K562 (cell line): ENCODE data around the gene COCH. TPM values are rescaled to one million over a fixed set of nuclear protein-coding genes. Genes with fewer than 3 reads are reported as not detected.

Experiments
- ADNP ChIP-seq: fragments of 200-800 bp; sonication (Bioruptor generic); IDR thresholded peaks from 2 replicates; pipeline ENCODE4 v1.6.1; 2016; ENCODE audit warnings: missing genetic modification characterization, missing compliant biosample characterization
- ATF1 ChIP-seq, 2 experiments: fragments of 450-650 bp in 1 of 2; IDR thresholded peaks; 2 replicates each; pipeline ENCODE4 v1.6.1; 2016; ENCODE audit warnings: missing compliant biosample characterization in 1 of 2, missing genetic modification characterization in 1 of 2
- ELF4 ChIP-seq: fragments of 450-650 bp; formaldehyde crosslinking; IDR thresholded peaks from 2 replicates; pipeline ENCODE4 v1.4.0; 2022; ENCODE audit warnings: missing genetic modification characterization
- EP400 ChIP-seq: fragments of 450-650 bp; IDR thresholded peaks from 2 replicates; pipeline ENCODE4 v1.6.1; 2017; ENCODE audit warnings: antibody characterized with exemption, mild to moderate bottlenecking, moderate library complexity
- HOXB6 ChIP-seq: fragments of 250-450 bp; sonication (Bioruptor Pico); IDR thresholded peaks from 2 replicates; pipeline ENCODE4 v1.5.1; 2022; ENCODE audit warnings: mild to moderate bottlenecking, borderline replicate concordance
- JUN ChIP-seq, 2 experiments: sonication (generic) in 1 of 2; formaldehyde crosslinking in 1 of 2; IDR thresholded peaks; 2 replicates each; pipeline versions ENCODE4 v1.6.1 to v1.8.0; 2012 to 2022; ENCODE audit warnings: borderline replicate concordance in 2 of 2, mild to moderate bottlenecking in 2 of 2, improper control_type of control experiment in 1 of 2, low read depth in 1 of 2, low read length in 1 of 2, missing genetic modification reagents in 1 of 2
- MAFG ChIP-seq: fragments of 450-650 bp; conservative IDR thresholded peaks from 2 replicates; pipeline ENCODE4 v1.6.1; 2016; ENCODE audit warnings: missing genetic modification characterization, missing compliant biosample characterization
- ZC3H8 ChIP-seq: fragments of 450-650 bp; IDR thresholded peaks from 2 replicates; pipeline ENCODE4 v1.6.1; 2017
- polyA plus RNA-seq, 8 experiments: library from polyadenylated mRNA; depleted of rRNA in 4 of 8; stranded (reverse) in 5 of 8; unstranded in 3 of 8; fragments of >200 nt; fragmentation: Nextera tagmentation in 2 of 8; fragmentation: Illumina TruSeq in 1 of 8; extraction: Ambion mirVana in 2 of 8; extraction: Trizol in 1 of 8; gene quantifications; 2 replicates each; pipeline versions ENCODE4 v1.2.1 to v1.2.3, GENCODE V29; 2011 to 2014; ENCODE audit warnings: inconsistent platforms in 1 of 8, missing spikeins in 1 of 8
- total RNA-seq, 7 experiments: library from RNA; depleted of rRNA in 6 of 7; stranded (reverse); fragments of >200 nt in 6 of 7; fragmentation: Illumina TruSeq in 2 of 7; extraction: Trizol in 2 of 7; gene quantifications; 2 replicates each; pipeline versions ENCODE4 v1.2.1 to v1.2.3, GENCODE V29; 2011 to 2021; ENCODE audit warnings: low replicate concordance in 1 of 7
- TF ChIP-seq, protein P1 (sequence below): fragments of 450-650 bp; IDR thresholded peaks from 2 replicates; pipeline ENCODE4 v1.7.0; 2016; ENCODE audit warnings: borderline replicate concordance
- TF ChIP-seq, protein P2 (sequence below): fragments of 450-650 bp; formaldehyde crosslinking; conservative IDR thresholded peaks from 2 replicates; pipeline ENCODE4 v1.4.0; 2022; ENCODE audit warnings: mild to moderate bottlenecking, missing genetic modification characterization

Gene COCH
- total and polyA plus RNA-seq, 9 of the 15 experiments (the other 6 are each of a cell fraction or from before 2014, with no cell fraction given): 27.0 to 141 (median 69.3) TPM

DNA sequence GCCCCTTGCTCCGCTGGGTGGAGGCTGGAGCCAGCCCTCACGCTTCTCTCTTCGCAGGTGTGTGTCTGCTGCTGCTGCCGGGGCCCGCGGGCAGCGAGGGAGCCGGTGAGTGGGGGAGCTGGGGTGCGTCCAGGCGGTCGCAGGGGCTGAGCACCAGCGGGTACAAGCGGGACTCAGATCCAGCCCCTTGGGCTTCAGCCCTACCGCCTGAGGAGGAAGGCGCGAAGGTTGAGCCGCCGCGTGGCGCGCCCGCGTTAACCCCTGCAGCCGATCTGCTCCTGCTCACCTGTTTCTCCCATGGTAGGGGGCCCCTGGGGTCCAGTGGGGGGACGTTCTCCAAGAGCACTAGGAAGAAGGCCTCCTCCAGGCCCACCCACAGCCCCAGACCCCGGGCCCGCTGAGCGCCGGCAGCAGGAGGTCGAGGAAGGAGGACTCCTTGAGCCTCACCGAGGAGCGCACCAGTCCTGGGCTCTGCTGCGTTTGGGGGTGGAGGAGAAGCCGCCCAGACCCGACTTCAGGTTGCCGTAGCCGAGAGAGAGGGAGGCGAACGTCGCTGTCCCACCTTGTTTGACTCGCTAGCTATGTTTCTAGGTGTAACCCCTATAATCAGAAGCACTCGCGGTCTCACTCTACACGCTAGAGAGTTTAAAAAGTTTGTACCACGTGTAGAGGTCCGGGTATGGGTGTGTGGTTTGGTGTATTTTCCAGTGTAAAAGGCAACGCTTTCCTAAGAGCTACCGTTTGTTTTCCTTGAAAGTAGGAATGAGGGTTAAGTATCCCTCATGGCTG is 834 bp downstream of the COCH start (continued):
- TF ChIP-seq, protein P1, sequence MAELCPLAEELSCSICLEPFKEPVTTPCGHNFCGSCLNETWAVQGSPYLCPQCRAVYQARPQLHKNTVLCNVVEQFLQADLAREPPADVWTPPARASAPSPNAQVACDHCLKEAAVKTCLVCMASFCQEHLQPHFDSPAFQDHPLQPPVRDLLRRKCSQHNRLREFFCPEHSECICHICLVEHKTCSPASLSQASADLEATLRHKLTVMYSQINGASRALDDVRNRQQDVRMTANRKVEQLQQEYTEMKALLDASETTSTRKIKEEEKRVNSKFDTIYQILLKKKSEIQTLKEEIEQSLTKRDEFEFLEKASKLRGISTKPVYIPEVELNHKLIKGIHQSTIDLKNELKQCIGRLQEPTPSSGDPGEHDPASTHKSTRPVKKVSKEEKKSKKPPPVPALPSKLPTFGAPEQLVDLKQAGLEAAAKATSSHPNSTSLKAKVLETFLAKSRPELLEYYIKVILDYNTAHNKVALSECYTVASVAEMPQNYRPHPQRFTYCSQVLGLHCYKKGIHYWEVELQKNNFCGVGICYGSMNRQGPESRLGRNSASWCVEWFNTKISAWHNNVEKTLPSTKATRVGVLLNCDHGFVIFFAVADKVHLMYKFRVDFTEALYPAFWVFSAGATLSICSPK: no peak
- peak; percentile 38; the same call in 1 of the 2 replicates for TF ChIP-seq EP400
- TF ChIP-seq MAFG: no peak
- TF ChIP-seq ADNP (tag): no peak
- no peak for TF ChIP-seq ELF4 (CRISPR knock-in tag)
- TF ChIP-seq HOXB6 (CRISPR knock-in tag): no peak
- TF ChIP-seq, protein P2, sequence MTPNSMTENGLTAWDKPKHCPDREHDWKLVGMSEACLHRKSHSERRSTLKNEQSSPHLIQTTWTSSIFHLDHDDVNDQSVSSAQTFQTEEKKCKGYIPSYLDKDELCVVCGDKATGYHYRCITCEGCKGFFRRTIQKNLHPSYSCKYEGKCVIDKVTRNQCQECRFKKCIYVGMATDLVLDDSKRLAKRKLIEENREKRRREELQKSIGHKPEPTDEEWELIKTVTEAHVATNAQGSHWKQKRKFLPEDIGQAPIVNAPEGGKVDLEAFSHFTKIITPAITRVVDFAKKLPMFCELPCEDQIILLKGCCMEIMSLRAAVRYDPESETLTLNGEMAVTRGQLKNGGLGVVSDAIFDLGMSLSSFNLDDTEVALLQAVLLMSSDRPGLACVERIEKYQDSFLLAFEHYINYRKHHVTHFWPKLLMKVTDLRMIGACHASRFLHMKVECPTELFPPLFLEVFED: no peak
- no peak for TF ChIP-seq JUN (IDR thresholded peaks at IDR 0.05; ENCODE audit: borderline replicate concordance, low read depth, low read length)
- 0 out of 2 replicates have a peak, but pooled peaks have one; percentile 47 for TF ChIP-seq JUN (CRISPR knock-in tag; IDR thresholded peaks at IDR 0.05; ENCODE audit: borderline replicate concordance)
- TF ChIP-seq ZC3H8: no peak
- TF ChIP-seq ATF1 (CRISPR knock-in tag; IDR thresholded peaks at IDR 0.05): no peak
- no peak for TF ChIP-seq ATF1 (tag; IDR thresholded peaks at IDR 0.05)
